Frontal cortex (tissue), 4 donors: ENCODE results near the gene ADAMTS2. TPM values are rescaled to one million over a fixed set of nuclear protein-coding genes. Genes with fewer than 3 reads are reported as not detected.

Experiments
- DNase-seq, 2 donors: peaks; one replicate each; pipeline ENCODE4 v3.0.0; 2012; ENCODE audit warnings: low spot score in 2 of 2
- FAIRE-seq: peaks from 2 replicates; lab custom pipeline; 2012; peaks lifted over from hg19 to GRCh38; lab: Jason Lieb, UNC
- total RNA-seq: library from RNA; depleted of rRNA; stranded (reverse); fragments of >200 nt; gene quantifications from one replicate; pipeline ENCODE4 v1.2.3, GENCODE V29; 2014
- donor health status: control.
- donor health status: control.
- donor health status: control.

Gene ADAMTS2
- total RNA-seq, 1 donor from 2014 or later = 3.3 TPM

DNA sequence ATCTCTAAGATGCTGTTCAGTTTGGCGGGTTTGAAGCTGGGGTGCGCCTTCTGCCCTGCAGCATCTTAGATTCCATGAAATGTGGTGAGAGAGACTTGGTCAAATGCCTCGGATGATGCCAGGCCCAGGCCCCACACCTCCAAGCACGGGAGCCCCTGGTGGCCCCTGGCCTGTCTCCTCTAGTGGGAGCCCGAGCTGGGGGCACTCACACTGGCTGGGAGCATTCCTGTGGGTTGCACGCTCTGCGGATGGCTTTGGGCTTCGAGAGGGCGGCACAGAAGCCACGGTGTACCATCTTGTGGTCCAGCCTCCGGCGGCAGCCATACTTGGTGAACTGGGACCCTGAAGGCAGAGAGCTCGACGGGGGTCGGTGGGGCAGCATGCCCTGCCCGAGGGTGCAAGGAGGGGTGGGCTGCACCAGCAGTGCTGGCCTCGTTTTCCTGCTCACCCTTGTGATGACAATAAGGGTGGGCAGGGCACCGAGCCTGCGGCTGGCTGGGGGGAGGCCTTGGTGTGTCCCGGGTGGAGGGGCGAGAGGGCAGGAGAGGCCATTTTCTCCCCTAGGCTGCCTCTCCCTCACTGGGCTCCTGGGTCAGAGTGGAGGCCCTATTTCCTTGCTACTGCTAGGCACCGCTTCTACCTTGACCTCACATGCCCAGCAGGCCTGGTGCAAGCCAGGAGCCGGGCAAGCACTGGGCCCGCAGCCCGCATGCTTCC lies 219.3 kb downstream of the ADAMTS2 start:
- FAIRE-seq = no peak
- DNase-seq = no peak

DNA sequence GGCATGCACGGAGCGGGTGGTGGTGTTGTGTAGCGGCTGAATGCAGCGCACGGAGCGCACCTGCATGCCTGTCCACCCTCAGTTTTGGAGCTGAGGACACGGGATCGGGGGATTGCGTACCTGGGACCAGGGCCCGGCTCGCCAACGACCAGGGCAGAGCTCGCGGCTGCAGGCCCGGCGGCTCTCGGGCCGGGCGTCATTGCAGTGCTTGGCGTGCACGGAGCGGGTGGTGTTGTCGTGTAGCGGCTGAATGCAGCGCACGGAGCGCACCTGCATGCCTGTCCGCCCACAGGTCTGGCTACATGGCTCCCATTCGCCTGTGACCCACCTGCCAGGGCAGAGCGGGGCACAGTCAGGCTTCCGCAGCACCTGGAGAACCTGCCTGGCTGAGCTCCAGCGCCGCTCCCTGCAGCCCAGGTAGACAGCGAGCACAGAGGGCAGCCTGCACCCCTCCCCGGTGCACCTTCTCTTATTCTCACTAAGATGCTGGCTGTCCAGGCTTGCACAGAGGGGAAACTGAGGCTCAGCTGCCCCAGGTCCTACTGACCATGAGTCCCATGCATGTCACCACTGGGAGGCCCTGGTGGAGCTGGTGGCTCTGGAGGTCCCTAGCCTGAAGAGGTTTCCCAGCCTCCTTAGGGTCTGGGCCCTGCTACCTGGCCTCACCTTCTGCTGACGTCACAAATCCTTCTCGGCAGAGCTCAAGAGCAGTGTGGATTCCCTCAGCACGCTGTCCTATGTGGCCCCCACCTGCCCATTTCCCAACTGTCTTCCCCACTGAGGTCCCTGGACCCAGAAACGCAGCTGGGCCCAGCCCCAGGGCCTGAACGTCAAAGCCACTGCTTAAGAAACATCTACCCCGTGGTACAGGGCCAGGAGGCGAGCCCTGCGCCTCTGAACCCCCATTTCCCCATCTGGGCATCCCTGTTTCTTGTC lies 220.1 kb downstream of the ADAMTS2 start:
- FAIRE-seq (no peak), DNase-seq (no peak)

DNA sequence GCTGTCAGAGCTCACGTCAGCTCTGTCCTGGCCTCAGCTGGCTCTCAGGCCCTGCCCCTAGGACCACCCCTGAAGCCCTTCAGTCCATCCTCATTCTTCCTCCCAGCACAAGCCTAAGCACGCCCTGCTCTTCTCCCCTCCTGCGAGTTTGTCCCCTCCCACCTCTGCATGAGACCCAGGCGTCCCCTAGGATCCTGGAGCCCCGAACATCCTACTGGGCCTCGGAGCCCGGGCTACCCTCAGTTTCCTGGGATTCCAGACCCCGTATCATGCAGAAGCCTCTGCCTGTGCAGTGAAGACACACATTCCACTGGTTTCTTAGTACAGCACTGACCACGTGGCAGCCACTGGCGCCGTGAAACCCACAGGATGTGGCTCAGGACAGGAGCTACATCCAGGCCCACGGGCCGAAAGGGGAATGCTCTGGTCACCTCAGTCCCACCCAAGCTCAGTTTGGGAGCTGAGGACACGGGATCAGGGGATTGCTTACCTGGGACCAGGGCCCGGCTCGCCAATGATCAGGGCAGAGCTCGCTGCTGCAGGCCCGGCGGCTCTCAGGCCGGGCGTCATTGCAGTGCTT lies 220.9 kb downstream of the ADAMTS2 start:
- DNase-seq (no peak), FAIRE-seq (no peak)

DNA sequence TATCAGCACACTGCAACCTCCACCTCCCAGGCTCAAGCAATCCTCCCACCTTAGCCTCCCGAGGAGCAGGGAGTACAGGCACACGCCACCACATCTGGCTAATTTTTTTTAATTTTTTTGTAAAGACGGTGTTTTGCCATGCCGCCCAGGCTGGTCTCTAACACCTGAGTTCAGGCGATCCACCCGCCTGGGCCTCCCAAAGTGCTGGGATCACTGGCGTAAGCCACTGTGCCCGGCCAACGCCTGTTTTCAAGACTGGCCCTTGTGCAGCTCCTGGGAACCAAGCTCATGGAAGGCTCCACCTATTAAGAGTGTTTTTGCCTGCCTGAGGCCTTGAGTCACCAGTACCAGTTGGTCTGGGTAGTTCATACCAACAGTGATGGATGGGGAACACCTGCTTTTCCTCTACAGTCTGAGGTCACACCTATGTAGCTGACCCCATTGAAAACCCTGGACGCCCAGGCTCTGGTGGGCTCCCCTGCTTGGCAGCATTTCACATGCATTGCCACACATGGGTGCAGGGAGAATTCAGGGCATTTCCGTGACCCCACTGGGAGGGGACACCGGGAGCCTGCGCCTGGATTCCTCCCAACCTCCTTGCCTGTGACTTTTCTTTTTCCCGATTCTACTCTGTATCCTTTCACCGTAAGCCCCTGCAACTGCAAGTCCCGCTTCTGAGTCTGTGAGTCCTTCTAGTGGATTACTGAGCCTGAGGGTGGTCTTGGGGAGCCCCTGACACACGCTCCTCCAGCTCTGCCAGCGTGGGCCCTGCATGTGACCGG lies 221.6 kb downstream of the ADAMTS2 start:
- FAIRE-seq = no peak
- DNase-seq = no peak

DNA sequence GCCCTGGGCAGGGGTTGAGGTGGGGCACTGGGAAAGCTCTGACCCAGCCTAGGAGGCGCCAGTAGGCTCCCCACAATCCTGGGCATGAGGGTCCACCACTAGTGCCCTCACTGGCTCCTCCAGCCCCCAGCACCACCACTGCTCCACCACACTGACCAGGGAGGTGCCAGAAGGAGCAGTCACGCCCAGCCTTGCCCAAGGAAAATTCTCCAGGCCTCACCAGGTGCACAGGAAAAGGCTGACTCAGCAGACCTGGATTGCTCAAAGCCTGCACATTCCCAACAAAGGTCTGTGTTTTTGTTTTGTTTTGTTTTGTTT lies 222.2 kb downstream of the ADAMTS2 start:
- DNase-seq (no peak), FAIRE-seq (no peak)

DNA sequence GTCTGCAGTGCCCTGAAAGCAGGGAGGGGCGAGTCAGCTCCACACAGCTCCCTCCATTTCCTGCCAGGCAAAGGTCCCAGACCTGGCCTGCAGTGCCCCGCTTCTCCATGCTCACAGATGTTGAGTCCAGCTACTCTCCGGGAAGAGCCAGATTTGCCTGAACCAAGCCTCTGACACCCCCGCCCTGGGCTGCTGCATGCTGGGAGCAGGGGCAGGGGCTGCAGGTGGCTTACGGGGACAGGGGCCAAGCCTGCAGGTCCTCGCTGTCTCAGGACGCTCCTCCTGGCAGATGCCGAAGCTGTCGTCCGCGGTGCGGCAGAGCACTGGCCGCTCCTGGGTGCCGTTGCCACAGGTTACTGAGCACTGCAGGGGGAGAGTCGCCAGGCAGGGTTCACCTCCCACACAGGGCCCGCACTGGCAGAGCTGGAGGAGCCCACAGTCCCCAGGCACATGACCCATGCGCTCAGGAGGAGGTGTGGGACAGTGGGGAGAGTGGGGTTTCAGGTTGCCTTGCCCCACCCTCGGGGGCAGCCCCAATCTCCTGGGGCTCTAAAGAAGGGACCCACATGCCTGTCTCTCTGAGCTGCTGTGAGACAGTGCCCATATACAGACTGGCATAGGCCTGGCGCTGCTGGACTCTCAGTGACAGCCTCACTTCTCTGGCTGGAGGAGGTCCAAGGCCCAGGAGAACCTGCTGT lies 222.7 kb downstream of the ADAMTS2 start:
- no peak for FAIRE-seq
- no peak for DNase-seq

DNA sequence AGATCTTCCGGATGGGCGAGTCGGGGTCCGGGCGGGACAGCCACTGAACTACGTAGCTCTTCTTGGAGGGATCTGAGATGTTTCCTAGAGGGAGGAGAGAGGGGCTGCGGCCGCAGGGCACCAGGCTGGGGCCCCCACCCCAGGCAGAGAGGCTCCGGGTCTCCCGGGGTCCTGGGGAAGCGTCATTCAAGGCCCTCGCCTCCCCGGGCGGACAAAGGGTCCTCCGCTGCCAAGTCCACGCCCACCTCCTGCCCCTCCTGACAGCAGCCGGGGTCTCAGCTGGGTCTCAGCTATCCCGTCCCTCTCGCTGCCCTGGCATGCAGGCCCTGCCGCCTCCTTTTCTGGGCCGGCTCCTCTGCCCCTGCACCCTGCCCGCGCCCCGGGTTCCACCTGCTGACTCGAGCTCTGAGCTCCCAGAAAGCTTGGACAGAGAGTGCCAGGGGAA lies 223.6 kb downstream of the ADAMTS2 start:
- FAIRE-seq (no peak), DNase-seq (no peak)

DNA sequence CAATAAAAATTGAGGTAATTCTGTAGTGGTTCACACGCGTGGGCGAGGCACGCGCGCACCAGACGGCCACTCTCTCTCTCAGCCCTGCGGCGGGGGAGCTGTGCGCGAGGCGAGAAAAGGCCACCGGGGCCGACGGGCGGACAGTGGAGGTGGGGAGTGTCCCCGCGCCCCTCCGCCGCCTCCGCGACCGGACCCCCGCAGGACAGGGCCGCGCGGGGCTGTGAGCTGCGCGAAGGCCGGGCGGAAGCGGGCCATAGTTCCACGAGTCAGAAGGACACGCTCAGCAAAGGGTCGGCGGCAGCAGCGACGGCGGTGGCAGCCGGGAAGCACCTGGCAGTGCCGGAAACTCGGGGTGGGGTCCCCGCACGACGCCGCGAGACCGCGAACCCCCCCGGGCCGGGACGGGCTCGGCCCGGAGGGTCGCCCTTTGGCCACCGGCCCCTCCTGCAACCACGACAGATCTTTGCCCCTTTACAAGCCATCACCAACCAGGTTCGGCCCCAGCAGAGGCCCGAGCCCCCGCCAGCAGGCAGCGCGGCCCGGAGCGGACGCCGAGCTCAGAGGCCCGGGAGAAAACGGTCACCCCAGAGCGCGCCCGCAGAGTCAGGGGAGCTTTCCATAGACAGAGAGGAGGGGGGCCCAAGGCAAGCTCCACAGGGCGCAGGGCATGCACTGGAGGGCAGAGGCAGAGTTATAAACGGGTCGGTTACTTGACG lies 224.2 kb downstream of the ADAMTS2 start:
- DNase-seq (no peak), FAIRE-seq (no peak)

DNA sequence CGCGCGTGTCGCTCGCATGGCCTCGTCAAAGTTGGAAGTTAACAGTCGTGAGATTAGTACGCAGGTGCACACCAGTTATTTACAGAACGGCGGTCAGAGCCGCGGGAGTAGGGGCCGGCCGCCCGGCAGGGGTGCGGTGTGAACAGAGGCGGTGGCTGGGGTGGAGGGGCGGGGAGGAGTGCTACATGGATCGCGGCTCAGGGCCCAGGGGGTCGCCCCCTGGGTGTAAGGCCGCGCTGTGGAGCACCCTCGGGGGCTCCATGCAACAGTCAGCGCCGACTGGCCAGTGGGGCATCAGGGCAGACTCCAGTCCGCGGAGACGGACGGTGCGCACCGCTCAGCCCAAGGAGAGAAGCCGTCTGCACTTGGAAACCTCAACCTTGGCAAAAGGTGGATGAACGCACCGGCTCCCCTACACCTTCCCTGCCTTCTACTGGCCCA lies 224.8 kb downstream of the ADAMTS2 start:
- no peak for DNase-seq
- no peak for FAIRE-seq

DNA sequence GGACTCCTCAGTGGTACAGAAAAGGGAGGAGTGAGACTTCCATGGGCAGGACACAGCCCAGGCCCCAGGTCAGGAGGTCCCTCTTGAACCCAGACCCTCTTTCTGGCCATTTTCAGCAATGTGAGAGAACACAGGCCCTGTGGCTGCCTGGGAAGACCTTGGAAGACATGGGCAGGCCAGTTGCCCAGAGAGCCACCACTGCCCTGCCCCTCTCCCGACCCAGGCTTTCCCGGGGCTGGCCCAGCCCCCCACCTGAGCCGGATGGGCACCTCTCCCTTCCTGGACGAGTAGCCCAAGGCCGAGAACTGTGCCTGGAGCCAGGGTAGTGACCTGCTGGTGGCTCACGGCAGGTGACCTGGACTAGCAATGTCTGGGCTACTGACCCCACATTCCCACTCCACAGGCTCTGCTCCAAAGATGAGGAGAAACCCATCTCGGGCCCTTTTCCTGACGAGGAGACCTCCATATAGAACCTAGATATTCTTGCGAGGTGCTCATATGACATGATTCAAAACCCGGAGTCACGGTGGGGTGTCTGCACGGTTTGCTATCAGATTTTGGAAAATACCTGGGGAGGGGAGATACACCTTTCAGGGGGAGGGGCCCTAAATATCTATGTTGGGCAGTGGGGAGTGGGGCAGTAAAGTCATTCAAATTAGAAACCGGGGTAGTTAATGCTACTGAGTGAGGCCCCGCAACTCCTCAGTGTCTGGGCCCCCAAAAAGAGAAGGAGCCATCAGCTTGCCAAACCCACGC lies 225.7 kb downstream of the ADAMTS2 start:
- DNase-seq (no peak), FAIRE-seq (no peak)

DNA sequence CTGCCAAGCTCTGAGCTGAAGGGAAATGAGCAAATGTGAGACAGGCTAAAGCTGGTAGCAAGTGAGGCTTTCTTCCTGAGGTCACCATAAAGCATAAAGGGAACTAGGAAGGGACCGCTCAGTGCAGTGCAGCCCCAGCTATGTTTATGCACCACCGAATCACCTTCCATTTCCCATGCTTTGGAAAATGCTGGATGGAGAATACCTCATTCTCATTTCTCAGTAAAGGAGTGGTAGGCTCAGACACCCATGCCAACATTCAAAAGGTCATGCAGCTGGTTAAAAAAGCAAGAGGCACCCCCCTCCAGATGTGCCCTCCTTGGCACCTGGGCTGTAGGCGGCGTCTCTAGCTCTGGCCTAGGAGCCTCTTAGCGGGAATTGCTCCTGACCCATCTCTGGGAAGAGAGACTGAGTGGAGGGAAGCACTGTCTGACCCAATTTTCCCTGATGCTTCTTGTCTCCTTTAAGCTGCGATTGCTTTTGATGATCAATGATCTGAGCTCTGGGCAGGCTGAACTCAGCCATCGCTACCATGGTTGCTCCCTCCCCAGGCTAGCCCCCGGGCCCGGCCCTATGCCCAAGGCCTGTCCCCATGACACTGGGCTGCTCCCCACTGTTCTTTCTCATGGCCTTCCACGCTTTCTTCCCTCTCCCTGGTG lies 226.4 kb downstream of the ADAMTS2 start:
- FAIRE-seq (no peak), DNase-seq (no peak)

DNA sequence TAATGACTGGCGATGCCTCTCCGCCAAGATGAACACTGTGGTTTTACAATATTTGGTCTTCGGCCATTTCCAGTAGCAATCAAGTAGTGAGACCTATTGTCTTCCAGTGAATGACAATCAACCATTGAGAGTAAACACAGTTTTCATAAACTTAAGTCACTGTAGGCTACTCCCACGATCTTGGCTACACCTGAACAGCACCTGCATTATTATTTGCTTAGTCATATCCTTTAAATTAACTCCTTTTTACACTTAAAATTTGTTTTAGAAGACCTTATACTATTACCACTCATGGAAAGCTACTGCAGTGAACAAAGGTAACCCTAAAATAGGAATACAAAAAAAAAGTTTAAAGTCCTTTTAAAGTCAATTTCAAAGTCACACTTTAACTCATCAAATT lies 226.9 kb downstream of the ADAMTS2 start:
- FAIRE-seq = no peak
- DNase-seq = no peak

DNA sequence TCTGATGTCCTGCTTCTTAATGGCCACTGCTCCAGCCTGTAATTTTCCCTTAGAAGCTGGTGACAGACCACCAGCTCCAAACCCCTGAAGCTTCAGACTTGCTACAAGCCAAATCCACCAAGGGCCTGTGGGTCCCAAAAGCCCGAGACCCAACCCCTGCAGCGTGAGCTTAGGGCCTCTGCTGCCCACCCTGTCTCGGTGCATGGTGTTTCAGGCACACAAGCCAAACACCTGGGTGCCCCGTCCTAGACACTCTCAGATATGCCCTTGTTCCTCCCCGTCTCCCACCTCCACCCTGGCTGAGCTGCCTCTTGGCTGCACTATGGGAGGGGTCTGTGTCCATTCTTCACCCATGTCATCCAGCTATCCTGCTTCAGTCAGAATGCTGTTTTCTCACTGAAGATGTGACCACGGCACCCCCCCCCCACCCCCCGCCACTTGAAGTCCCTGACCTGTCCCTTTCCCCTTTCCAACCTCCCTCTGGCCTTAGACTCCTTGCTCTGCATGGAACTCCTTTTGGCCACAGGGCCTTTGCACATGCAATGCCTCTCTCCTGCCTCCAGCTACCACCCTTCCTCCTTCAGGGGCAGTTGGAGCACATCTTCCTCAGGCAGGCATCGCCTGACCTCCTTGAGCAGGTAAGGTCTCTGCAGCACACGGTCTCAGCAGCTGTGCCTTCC lies 229.3 kb downstream of the ADAMTS2 start:
- DNase-seq (no peak), FAIRE-seq (no peak)

DNA sequence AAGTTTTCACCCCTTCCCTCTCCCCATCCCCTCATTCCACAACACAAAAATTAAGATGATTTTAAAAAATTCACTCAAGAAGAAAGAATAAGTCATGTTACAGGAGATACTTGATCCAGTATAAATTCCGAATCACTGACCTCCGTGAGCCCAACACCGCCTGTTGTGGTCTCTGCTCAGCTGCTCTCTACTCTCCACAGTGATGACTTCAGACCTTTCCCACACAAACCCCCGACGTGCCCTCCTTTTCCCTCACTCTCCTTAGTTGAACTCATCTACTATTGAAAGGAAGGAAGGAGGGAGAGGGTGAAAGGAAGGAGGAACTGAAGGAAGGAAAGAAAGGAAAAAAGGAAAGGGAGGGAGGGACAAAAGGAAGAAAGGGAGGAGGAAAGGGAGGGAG lies 230.0 kb downstream of the ADAMTS2 start:
- FAIRE-seq (no peak), DNase-seq (no peak)

DNA sequence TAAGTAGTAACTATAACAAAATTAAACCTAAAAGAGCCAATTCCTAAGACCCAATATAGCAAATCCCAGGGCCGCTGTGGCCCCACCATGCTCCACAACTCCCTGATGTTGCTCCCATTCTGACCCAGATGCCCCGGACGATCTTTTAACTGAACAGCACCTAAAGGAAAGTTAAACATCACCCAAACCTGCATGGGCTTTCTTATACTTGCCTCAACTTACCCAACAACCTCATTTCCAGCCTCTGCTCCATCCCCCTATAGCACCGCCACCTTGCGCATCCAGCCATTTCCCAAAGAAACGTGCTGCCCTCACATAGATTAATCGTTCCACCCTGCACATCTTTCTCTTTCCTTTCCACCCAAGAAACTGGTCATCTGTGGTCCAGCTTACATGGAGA lies 230.5 kb downstream of the ADAMTS2 start:
- no peak for FAIRE-seq
- DNase-seq = no peak

DNA sequence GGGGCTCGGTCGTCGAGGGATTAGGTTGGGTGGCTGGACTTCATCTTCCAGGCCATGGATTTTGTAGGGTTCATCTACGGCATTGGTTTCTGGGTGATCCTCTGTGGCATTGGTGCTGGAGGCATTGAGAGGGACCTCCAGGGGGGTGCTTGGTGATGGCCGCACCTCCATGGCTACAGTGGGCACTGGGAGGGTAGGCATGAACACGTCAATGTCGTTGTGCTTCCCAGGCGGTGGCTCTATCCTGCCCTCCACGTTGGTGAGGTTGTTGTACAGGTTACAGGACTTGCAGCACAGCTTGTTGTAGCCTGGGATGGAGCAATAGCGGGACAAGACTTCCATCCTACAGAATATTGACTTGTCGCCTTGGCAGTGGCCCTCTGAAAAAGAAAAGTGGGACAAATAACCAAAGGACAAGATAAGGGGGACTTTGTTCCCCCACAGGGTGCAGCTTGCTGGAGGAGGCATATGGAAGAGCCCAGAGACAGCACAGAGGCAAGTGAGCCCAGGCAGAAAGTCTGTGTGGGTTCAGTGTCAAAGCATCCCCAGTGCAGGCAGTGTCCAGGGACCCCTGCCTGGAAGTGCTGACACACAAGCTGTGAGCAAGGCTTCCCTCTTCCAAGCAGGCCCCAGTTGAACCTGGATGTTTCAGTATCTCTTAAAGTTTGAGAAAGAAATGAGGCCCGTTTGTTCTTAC lies 231.2 kb downstream of the ADAMTS2 start:
- no peak for FAIRE-seq
- no peak for DNase-seq

DNA sequence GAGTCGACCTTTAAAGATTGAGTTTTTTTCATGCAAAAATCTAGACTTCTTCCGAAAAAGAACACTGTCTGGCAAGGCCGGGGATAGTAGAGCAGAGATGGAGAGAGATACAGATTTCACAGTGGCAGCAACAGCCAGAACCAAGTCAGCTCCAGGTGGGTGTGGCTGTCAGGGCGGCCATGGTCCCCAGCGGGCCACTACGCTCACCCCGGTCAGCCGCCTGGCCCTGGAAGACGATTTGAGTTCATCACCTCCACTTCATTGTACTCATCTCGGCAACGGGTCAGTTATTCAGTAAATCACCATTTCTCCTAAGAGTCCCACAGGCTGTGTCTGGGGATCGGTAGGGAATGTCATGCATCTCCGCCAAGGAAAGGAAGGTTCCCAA lies 232.1 kb downstream of the ADAMTS2 start:
- no peak for FAIRE-seq
- DNase-seq = no peak
